HCT116 (cell line): Measurements from ENCODE around the gene SNAPC2. TPM values are rescaled to one million over a fixed set of nuclear protein-coding genes. Genes with fewer than 3 reads are reported as not detected.

Experiments
- ATAC-seq: fragments of 200-7000 bp; cut with Tn5 transposase; 2 replicates; pipeline ENCODE4 v1.9.1; 2020; ENCODE audit warnings: mild to moderate bottlenecking, moderate library complexity
- BruUV-seq: library from RNA; stranded (reverse); fragments of 400-500 nt; replicated peaks from 2 replicates; lab custom pipeline; 2021; lab: Mats Ljungman, UMichigan
- CTCF ChIA-PET: fragments of 300-600 bp; sonication (Branson Sonifier 250); formaldehyde crosslinking; loops from one replicate; lab custom pipeline; 2021; ENCODE audit warnings: antibody characterized with exemption; lab: Charles Lee
- POLR2A ChIA-PET: fragments of 300-600, 350-600 bp; sonication (Branson Sonifier 250); formaldehyde crosslinking; loops from one replicate; lab custom pipeline; 2021; ENCODE audit warnings: antibody characterized with exemption; lab: Charles Lee
- RAD21 ChIA-PET, 2 experiments: fragments of 300-600 bp; sonication (Branson Sonifier 250); formaldehyde crosslinking; loops; one replicate each; lab custom pipeline; 2023; ENCODE audit warnings: low total read pairs in 2 of 2; ENCODE audit not compliant: uncharacterized antibody in 2 of 2, unreplicated experiment in 2 of 2, low non-redundant PET in 1 of 2; lab: Charles Lee
- DNase-seq: peaks from one replicate; pipeline ENCODE4 v3.0.0-alpha.2; 2010; ENCODE audit warnings: low read depth, low spot score
- H2AFZ ChIP-seq: fragments of 200-600 bp; shearing (Covaris generic), sonication (generic); 2 replicates; pipeline ENCODE4 v1.6.1; 2017; ENCODE audit warnings: low read depth, mixed run types, mixed read lengths, antibody characterized with exemption, low read length; ENCODE audit not compliant: poor library complexity, severe bottlenecking
- H3K27ac ChIP-seq: 2 replicates; pipeline ENCODE4 v1.5.1; 2012; ENCODE audit warnings: low read depth, low read length
- H3K27me3 ChIP-seq: fragments of 200-600 bp; sonication (generic); 2 replicates; pipeline ENCODE4 v1.6.1; 2016; ENCODE audit warnings: mixed run types, low read length, mixed read lengths; ENCODE audit not compliant: insufficient read depth
- H3K36me3 ChIP-seq, 2 experiments: fragments of 200-500 bp in 1 of 2; fragments of 200-600 bp in 1 of 2; sonication (Bioruptor generic) in 1 of 2; sonication (generic) in 1 of 2; 2 replicates each; pipeline versions ENCODE4 v1.5.1 to v1.6.1; 2014 to 2016; ENCODE audit warnings: low read length in 2 of 2, inconsistent platforms in 1 of 2, mixed read lengths in 1 of 2, mixed run types in 1 of 2; ENCODE audit not compliant: insufficient read depth in 2 of 2, control insufficient read depth in 1 of 2
- H3K4me1 ChIP-seq, 2 experiments: fragments of 200-600 bp in 1 of 2; sonication (generic) in 1 of 2; 2 replicates each; pipeline versions ENCODE4 v1.5.1 to v1.6.1; 2012 to 2017; ENCODE audit warnings: low read length in 2 of 2, inconsistent platforms in 1 of 2, mild to moderate bottlenecking in 1 of 2, mixed read lengths in 1 of 2, mixed run types in 1 of 2, moderate library complexity in 1 of 2; ENCODE audit not compliant: insufficient read depth in 2 of 2, control insufficient read depth in 1 of 2
- H3K4me2 ChIP-seq: fragments of 200-600 bp; sonication (generic); 2 replicates; pipeline ENCODE4 v1.6.1; 2017; ENCODE audit warnings: mixed run types, low read length, mixed read lengths
- H3K4me3 ChIP-seq, 2 experiments: fragments of 200-600 bp in 1 of 2; sonication (generic) in 1 of 2; replicated peaks in 1 of 2; 2 replicates each; pipeline ENCODE4 v1.5.1; 2011 to 2016; ENCODE audit warnings: low read length in 2 of 2, control low read depth in 1 of 2, low read depth in 1 of 2, mild to moderate bottlenecking in 1 of 2, mixed read lengths in 1 of 2, mixed run types in 1 of 2
- H3K79me2 ChIP-seq: fragments of 200-600 bp; sonication (generic); 2 replicates; pipeline ENCODE4 v1.6.1; 2017; ENCODE audit warnings: mild to moderate bottlenecking, mixed run types, low read length, moderate library complexity, mixed read lengths; ENCODE audit not compliant: insufficient read depth
- H3K9ac ChIP-seq: fragments of 200-600 bp; sonication (generic); 2 replicates; pipeline ENCODE4 v1.6.1; 2016; ENCODE audit warnings: low read length, mixed read lengths
- H3K9me2 ChIP-seq: fragments of 200-600 bp; sonication (generic), shearing (Covaris generic); 2 replicates; pipeline ENCODE4 v1.6.1; 2017; ENCODE audit warnings: mixed run types, mild to moderate bottlenecking, moderate library complexity; ENCODE audit not compliant: insufficient read depth
- H3K9me3 ChIP-seq, 2 experiments: fragments of 200-500 bp in 1 of 2; fragments of 200-600 bp in 1 of 2; sonication (Bioruptor generic) in 1 of 2; sonication (generic) in 1 of 2; 2 replicates each; pipeline ENCODE4 v1.6.1; 2014 to 2017; ENCODE audit warnings: low read length in 2 of 2, mixed read lengths in 2 of 2, inconsistent platforms in 1 of 2, low read depth in 1 of 2, mild to moderate bottlenecking in 1 of 2, mixed run types in 1 of 2, moderate library complexity in 1 of 2; ENCODE audit not compliant: control insufficient read depth in 1 of 2, insufficient read depth in 1 of 2
- H4K20me1 ChIP-seq: fragments of 200-600 bp; sonication (generic), shearing (Covaris generic); 2 replicates; pipeline ENCODE4 v1.6.1; 2017; ENCODE audit warnings: mixed run types, mild to moderate bottlenecking, moderate library complexity; ENCODE audit not compliant: insufficient read depth
- ATF3 ChIP-seq: IDR thresholded peaks from 2 replicates; pipeline ENCODE4 v1.6.1; 2012
- CBX3 ChIP-seq: IDR thresholded peaks from 2 replicates; pipeline ENCODE4 v1.6.1; 2012; ENCODE audit warnings: low read depth
- MAX ChIP-seq: IDR thresholded peaks from 2 replicates; pipeline ENCODE4 v1.6.1; 2012
- POLR2AphosphoS5 ChIP-seq: IDR thresholded peaks from 2 replicates; pipeline ENCODE4 v1.6.1; 2011; ENCODE audit warnings: mild to moderate bottlenecking, low read depth, low read length, moderate library complexity
- REST ChIP-seq: IDR thresholded peaks from 2 replicates; pipeline ENCODE4 v1.6.1; 2012; ENCODE audit warnings: low read depth
- SIN3A ChIP-seq: IDR thresholded peaks from 2 replicates; pipeline ENCODE4 v1.6.1; 2012; ENCODE audit warnings: low read depth
- SP1 ChIP-seq: IDR thresholded peaks from 2 replicates; pipeline ENCODE4 v1.6.1; 2012; ENCODE audit warnings: low read depth
- ZFX ChIP-seq: fragments of 450-650 bp; IDR thresholded peaks from 2 replicates; pipeline ENCODE4 v1.6.1; 2017
- intact Hi-C: fragments of 100-400 bp; cut with micrococcal nuclease; formaldehyde crosslinking; loops from 2 replicates; pipeline ENCODE4 v1.10.0; 2022
- total RNA-seq: library from RNA; stranded (reverse); gene quantifications from one replicate; pipeline ENCODE4 v1.2.1, GENCODE V29; 2021; ENCODE audit not compliant: unreplicated experiment

The SNAPC2 gene
- total RNA-seq, 1 experiment from 2014 or later, result 42.9 TPM

GRCh38 chr19:7921302-7921966 lies 1.3 kb downstream of the SNAPC2 start:
- Histone ChIP-seq H3K4me3 (peak overlapping the region; percentile 59 to 61), H3K27me3 (no peaks in the 10 kb centered on the region), H3K4me2 (peak overlapping the region; percentile 82), H3K27ac (peak overlapping the region; percentile 81), H2AFZ (no peak overlapping the region), H3K79me2 (peaks cover 10% of the 10 kb centered on the region; the same call in 1 of the 2 replicates), H3K9me2 (no peaks in the 10 kb centered on the region), H3K36me3 (peaks cover 0 to 12% of the 10 kb centered on the region in 2 experiments; a peak in 3 of 4 replicates), H3K4me1 (peaks cover 17 to 61% of the 10 kb centered on the region in 2 experiments; a peak in 3 of 4 replicates), H3K9ac (peak overlapping the region; percentile 62), H3K9me3 (no peaks in the 10 kb centered on the region), H4K20me1 (no peaks in the 10 kb centered on the region)
- ChIA-PET RAD21 (interaction anchor here (1.5 to 2.0 kb wide), 2 partner anchors 53 to 68 kb away, joined by 7 read pairs; no protein-coding TSS in a partner anchor), CTCF (interaction anchor here (1.1 to 5.2 kb wide), 9 partner anchors 8 to 414 kb away, joined by 3 to 41 read pairs (median 14); partner anchors contain the start of genes MAP2K7, TIMM44 and TRAPPC5), POLR2A (interaction anchor here (1.1 to 2.7 kb wide), 10 partner anchors 8 to 234 kb away, joined by 3 to 33 read pairs (median 8); partner anchors contain the start of genes MAP2K7 and TIMM44)
- DNase-seq (no peak), ATAC-seq (no peak)
- no peak for TF ChIP-seq SP1
- no peak for TF ChIP-seq ATF3
- no peak for TF ChIP-seq REST
- TF ChIP-seq MAX, result no peak
- no peak for TF ChIP-seq POLR2AphosphoS5
- no peak for TF ChIP-seq SIN3A
- TF ChIP-seq CBX3, result no peak
- TF ChIP-seq ZFX, result no peak
- intact Hi-C loops, result loop anchor here (5.0 kb wide), 1 partner anchor 69 kb away; no protein-coding TSS in a partner anchor
- BruUV-seq, result no TSS peak
